Endothelial cell of umbilical vein (primary cell): ENCODE measurements around the gene AHI1. TPM values are rescaled to one million over a fixed set of nuclear protein-coding genes. Genes with fewer than 3 reads are reported as not detected.

Source experiments
- BruUV-seq: library from RNA; stranded (reverse); fragments of 400-500 nt; replicated peaks from 2 replicates; lab custom pipeline; 2021; lab: Mats Ljungman, UMichigan
- CTCF ChIA-PET: fragments of 300-600, 350-600 bp; sonication (Branson Sonifier 250); formaldehyde crosslinking; loops from one replicate; lab custom pipeline; 2021; ENCODE audit warnings: antibody characterized with exemption, inconsistent platforms; lab: Charles Lee
- POLR2A ChIA-PET: fragments of 300-600, 350-600 bp; sonication (Branson Sonifier 250); formaldehyde crosslinking; loops from one replicate; lab custom pipeline; 2021; ENCODE audit warnings: antibody characterized with exemption, inconsistent platforms; lab: Charles Lee
- DNase-seq: peaks from one replicate; pipeline ENCODE4 v3.0.0-alpha.2; 2011; ENCODE audit warnings: low read depth, low spot score
- FAIRE-seq: peaks from 2 replicates; lab custom pipeline; 2011; peaks lifted over from hg19 to GRCh38; lab: Jason Lieb, UNC
- H2AFZ ChIP-seq: 2 replicates; pipeline ENCODE4 v1.6.0; 2012; ENCODE audit warnings: low read depth, low read length, control low read depth, inconsistent platforms
- H3K27ac ChIP-seq: 2 replicates; pipeline ENCODE4 v1.5.1; 2011; ENCODE audit warnings: low read depth, mild to moderate bottlenecking, control low read depth, low read length, moderate library complexity; ENCODE audit not compliant: insufficient read depth
- H3K27me3 ChIP-seq, 2 experiments: 2 replicates each; pipeline versions ENCODE4 v1.6.0 to v1.6.1; 2011; ENCODE audit warnings: low read length in 2 of 2, mixed read lengths in 1 of 2; ENCODE audit not compliant: control insufficient read depth in 2 of 2, insufficient read depth in 2 of 2
- H3K36me3 ChIP-seq, 2 experiments: 2 replicates in 1 of 2; 3 replicates in 1 of 2; pipeline ENCODE4 v1.5.1; 2011; ENCODE audit warnings: low read length in 2 of 2, mild to moderate bottlenecking in 1 of 2, moderate library complexity in 1 of 2; ENCODE audit not compliant: control insufficient read depth in 2 of 2, insufficient read depth in 2 of 2; ENCODE audit errors: extremely low read depth in 1 of 2
- H3K4me1 ChIP-seq: 3 replicates; pipeline ENCODE4 v1.5.1; 2011; ENCODE audit warnings: mild to moderate bottlenecking, low read length; ENCODE audit not compliant: control insufficient read depth, insufficient read depth; ENCODE audit errors: extremely low read depth
- H3K4me2 ChIP-seq: 2 replicates; pipeline ENCODE4 v1.6.1; 2011; ENCODE audit warnings: low read length, control low read depth, mixed read lengths; ENCODE audit not compliant: insufficient read depth
- H3K4me3 ChIP-seq, 3 experiments: fragments of 200-600 bp in 1 of 3; sonication (generic), shearing (Covaris generic) in 1 of 3; replicated peaks in 1 of 3; 2 replicates each; pipeline ENCODE4 v1.5.1; 2011 to 2016; ENCODE audit warnings: control low read depth in 3 of 3, low read length in 3 of 3, mild to moderate bottlenecking in 2 of 3, inconsistent platforms in 1 of 3, low read depth in 1 of 3, moderate library complexity in 1 of 3; ENCODE audit not compliant: insufficient read depth in 1 of 3
- H3K79me2 ChIP-seq: 2 replicates; pipeline ENCODE4 v1.6.0; 2012; ENCODE audit warnings: low read length, inconsistent platforms; ENCODE audit not compliant: control insufficient read depth, insufficient read depth
- H3K9ac ChIP-seq: replicated peaks from 2 replicates; pipeline ENCODE3; 2011; ENCODE audit warnings: low read length, control low read depth; ENCODE audit not compliant: insufficient read depth; ENCODE audit errors: extremely low read depth
- H3K9me1 ChIP-seq: replicated peaks from 3 replicates; pipeline ENCODE4 v1.6.0; 2011; ENCODE audit warnings: mild to moderate bottlenecking, low read length; ENCODE audit not compliant: control insufficient read depth, insufficient read depth; ENCODE audit errors: extremely low read depth
- H3K9me3 ChIP-seq: replicated peaks from 2 replicates; pipeline ENCODE4 v1.5.1; 2012; ENCODE audit warnings: low read length, inconsistent platforms; ENCODE audit not compliant: control insufficient read depth, insufficient read depth
- H4K20me1 ChIP-seq: replicated peaks from 2 replicates; pipeline ENCODE3; 2011; ENCODE audit warnings: mild to moderate bottlenecking, low read length; ENCODE audit not compliant: control insufficient read depth, insufficient read depth; ENCODE audit errors: extremely low read depth
- EZH2 ChIP-seq: IDR thresholded peaks from 2 replicates; pipeline ENCODE4 v1.6.1; 2012; ENCODE audit warnings: borderline replicate concordance, low read depth, mild to moderate bottlenecking, moderate library complexity, low read length, inconsistent platforms; ENCODE audit not compliant: severe bottlenecking
- FOS ChIP-seq: IDR thresholded peaks from 2 replicates; pipeline ENCODE4 v1.6.1; 2011; ENCODE audit warnings: mild to moderate bottlenecking, low read length, moderate library complexity, borderline replicate concordance; ENCODE audit not compliant: insufficient read depth
- GATA2 ChIP-seq: IDR thresholded peaks from 2 replicates; pipeline ENCODE4 v1.7.0; 2011; ENCODE audit warnings: low read depth, mild to moderate bottlenecking, moderate library complexity, mixed read lengths, low read length; ENCODE audit not compliant: insufficient read length, insufficient read depth
- JUN ChIP-seq: IDR thresholded peaks from 2 replicates; pipeline ENCODE4 v1.6.1; 2011; ENCODE audit warnings: borderline replicate concordance, low read depth; ENCODE audit not compliant: insufficient read length, insufficient read depth
- MYC ChIP-seq: IDR thresholded peaks from one replicate; pipeline ENCODE4 v1.6.1; 2011; ENCODE audit warnings: mild to moderate bottlenecking, low read depth, low read length
- POLR2A ChIP-seq: IDR thresholded peaks from 2 replicates; pipeline ENCODE4 v1.6.1; 2012; ENCODE audit warnings: low read depth, mild to moderate bottlenecking, control low read depth, low read length
- POLR2AphosphoS5 ChIP-seq: IDR thresholded peaks from 2 replicates; pipeline ENCODE4 v1.6.1; 2012; ENCODE audit warnings: low read depth, mild to moderate bottlenecking, control low read depth, low read length, moderate library complexity; ENCODE audit not compliant: insufficient read depth
- dilution Hi-C: fragments of 300-500 bp; cut with MboI; formaldehyde crosslinking; loops from one replicate; pipeline ENCODE4 v1.15.0; 2019; ENCODE audit warnings: low sequenced_read_pairs; ENCODE audit not compliant: extremely low pct_ligation_motif_present
- intact Hi-C: fragments of 100-400 bp; cut with micrococcal nuclease; formaldehyde crosslinking; loops from one replicate; pipeline ENCODE4 v1.10.0; 2022
- polyA plus RNA-seq, 4 experiments: library from polyadenylated mRNA; depleted of rRNA in 3 of 4; stranded (reverse) in 3 of 4; unstranded in 1 of 4; fragments of >200 nt; gene quantifications; 2 replicates each; pipeline versions ENCODE4 v1.2.1 to v1.2.3, GENCODE V29; 2011 to 2012; ENCODE audit warnings: missing spikeins in 1 of 4
- total RNA-seq: library from RNA; stranded (reverse); gene quantifications from 2 replicates; pipeline ENCODE4 v1.2.3, GENCODE V29; 2021
- TF ChIP-seq, protein P1 (sequence below): IDR thresholded peaks from 2 replicates; pipeline ENCODE4 v1.6.1; 2011; ENCODE audit not compliant: insufficient read depth, insufficient read length
- TF ChIP-seq, protein P2 (sequence below), 2 donors: IDR thresholded peaks; 1 replicate in 1 of 2; 2 replicates in 1 of 2; pipeline ENCODE4 v1.5.1; 2011; ENCODE audit warnings: low read length in 2 of 2, mild to moderate bottlenecking in 2 of 2, moderate library complexity in 2 of 2, control low read depth in 1 of 2, inconsistent platforms in 1 of 2, low read depth in 1 of 2; ENCODE audit not compliant: insufficient read depth in 1 of 2; ENCODE audit errors: extremely low read depth in 1 of 2

AHI1 gene
- total and polyA plus RNA-seq, 2 donors (not counting 3 experiments of a cell fraction or from before 2014, with no cell fraction given), result 5.1 to 20.7 TPM

DNA sequence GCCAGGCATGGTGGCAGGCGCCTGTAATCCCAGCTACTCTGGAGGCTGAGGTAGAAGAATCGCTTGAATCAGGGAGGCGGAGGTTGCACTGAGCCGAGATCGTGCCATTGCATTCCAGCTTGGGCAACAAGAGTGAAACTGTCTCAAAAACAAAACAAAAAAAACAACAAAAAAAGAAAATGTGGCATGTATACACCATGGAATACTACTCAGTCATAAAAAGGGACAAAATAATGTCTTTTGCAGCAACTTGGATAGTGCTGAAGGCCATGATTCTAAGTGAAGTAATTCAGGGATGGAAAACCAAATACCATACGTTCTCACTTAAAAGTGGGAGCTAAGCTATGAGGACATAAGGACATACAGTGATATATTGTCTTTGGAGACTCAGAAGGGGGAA is 220.1 kb downstream of the AHI1 start:
- no peak overlapping the region for H3K4me2 ChIP-seq
- H3K9ac ChIP-seq, result no peak overlapping the region
- no peaks in the 10 kb centered on the region for H4K20me1 ChIP-seq
- no peak overlapping the region for H3K27ac ChIP-seq
- no peak overlapping the region for H3K4me3 ChIP-seq
- no TSS peak for BruUV-seq
- DNase-seq (no peak), FAIRE-seq (no peak)
- ChIA-PET POLR2A (no interaction called here), CTCF (no interaction called here)
- no peaks in the 10 kb centered on the region for H3K79me2 ChIP-seq
- TF ChIP-seq GATA2 (no peak), MYC (no peak), EZH2 (no peak), POLR2AphosphoS5 (no peak), JUN (no peak), POLR2A (no peak), FOS (no peak)
- TF ChIP-seq, protein P1, sequence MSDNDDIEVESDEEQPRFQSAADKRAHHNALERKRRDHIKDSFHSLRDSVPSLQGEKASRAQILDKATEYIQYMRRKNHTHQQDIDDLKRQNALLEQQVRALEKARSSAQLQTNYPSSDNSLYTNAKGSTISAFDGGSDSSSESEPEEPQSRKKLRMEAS, result no peak
- TF ChIP-seq, protein P2, sequence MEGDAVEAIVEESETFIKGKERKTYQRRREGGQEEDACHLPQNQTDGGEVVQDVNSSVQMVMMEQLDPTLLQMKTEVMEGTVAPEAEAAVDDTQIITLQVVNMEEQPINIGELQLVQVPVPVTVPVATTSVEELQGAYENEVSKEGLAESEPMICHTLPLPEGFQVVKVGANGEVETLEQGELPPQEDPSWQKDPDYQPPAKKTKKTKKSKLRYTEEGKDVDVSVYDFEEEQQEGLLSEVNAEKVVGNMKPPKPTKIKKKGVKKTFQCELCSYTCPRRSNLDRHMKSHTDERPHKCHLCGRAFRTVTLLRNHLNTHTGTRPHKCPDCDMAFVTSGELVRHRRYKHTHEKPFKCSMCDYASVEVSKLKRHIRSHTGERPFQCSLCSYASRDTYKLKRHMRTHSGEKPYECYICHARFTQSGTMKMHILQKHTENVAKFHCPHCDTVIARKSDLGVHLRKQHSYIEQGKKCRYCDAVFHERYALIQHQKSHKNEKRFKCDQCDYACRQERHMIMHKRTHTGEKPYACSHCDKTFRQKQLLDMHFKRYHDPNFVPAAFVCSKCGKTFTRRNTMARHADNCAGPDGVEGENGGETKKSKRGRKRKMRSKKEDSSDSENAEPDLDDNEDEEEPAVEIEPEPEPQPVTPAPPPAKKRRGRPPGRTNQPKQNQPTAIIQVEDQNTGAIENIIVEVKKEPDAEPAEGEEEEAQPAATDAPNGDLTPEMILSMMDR (IDR thresholded peaks at IDR 0.05; ENCODE audit: extremely low read depth in 1 of 2, insufficient read depth in 1 of 2, low read depth in 1 of 2, low read length in 2 of 2), result no peak
- H3K9me3 ChIP-seq, result no peaks in the 10 kb centered on the region
- H3K36me3 ChIP-seq, result no peaks in the 10 kb centered on the region
- peaks cover 2 to 7% of the 10 kb centered on the region in 2 experiments for H3K27me3 ChIP-seq
- dilution Hi-C loops (no loop called here), intact Hi-C loops (no loop called here)
- H3K4me1 ChIP-seq, result no peaks in the 10 kb centered on the region
- no peaks in the 10 kb centered on the region for H3K9me1 ChIP-seq
- H2AFZ ChIP-seq, result no peak overlapping the region
